AG09309 (cell line): ENCODE measurements around the gene PTX4.

Experiments used
- DNase-seq: peaks from one replicate; pipeline ENCODE4 v3.0.0-alpha.2; 2010; ENCODE audit warnings: low read depth
- H3K4me3 ChIP-seq: 2 replicates; pipeline ENCODE4 v1.5.1; 2011; ENCODE audit warnings: mild to moderate bottlenecking, low read depth, low read length, moderate library complexity; ENCODE audit not compliant: control insufficient read depth
- TF ChIP-seq, protein P1 (sequence below): IDR thresholded peaks from 2 replicates; pipeline ENCODE4 v1.5.1; 2011; ENCODE audit warnings: mild to moderate bottlenecking, low read depth, low read length, inconsistent platforms; ENCODE audit not compliant: insufficient read depth, control insufficient read depth; ENCODE audit errors: missing control alignments

Gene PTX4

DNA sequence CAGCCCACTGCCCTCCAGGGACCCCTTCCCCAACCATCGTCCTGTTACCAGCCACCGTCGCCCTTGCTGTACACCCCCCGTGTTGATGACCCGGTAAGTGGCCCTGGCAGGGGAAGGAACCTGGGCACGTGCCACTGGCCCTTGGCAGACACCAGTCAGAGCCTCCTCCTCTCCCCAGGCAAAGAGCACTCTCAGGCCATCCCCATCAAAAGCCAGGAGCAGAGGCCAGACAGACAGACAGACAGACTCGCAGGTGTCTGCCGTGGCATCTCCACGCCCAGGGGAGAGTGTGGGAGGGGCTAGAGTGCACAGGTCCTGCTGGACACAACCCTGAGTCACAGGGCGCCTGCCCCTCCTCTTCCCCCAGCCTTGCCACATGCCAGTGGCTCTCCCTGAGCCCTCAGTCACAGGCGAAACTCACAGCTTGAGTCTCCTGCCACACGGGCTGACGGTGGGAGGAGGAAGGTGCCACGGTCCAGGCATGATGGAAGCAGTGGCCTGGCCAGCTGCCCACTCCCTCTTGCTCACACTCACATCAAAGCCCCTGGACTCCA, 21.7 kb downstream of the PTX4 start:
- no peak for DNase-seq
- H3K4me3 ChIP-seq: no peak overlapping the region
- TF ChIP-seq, protein P1, sequence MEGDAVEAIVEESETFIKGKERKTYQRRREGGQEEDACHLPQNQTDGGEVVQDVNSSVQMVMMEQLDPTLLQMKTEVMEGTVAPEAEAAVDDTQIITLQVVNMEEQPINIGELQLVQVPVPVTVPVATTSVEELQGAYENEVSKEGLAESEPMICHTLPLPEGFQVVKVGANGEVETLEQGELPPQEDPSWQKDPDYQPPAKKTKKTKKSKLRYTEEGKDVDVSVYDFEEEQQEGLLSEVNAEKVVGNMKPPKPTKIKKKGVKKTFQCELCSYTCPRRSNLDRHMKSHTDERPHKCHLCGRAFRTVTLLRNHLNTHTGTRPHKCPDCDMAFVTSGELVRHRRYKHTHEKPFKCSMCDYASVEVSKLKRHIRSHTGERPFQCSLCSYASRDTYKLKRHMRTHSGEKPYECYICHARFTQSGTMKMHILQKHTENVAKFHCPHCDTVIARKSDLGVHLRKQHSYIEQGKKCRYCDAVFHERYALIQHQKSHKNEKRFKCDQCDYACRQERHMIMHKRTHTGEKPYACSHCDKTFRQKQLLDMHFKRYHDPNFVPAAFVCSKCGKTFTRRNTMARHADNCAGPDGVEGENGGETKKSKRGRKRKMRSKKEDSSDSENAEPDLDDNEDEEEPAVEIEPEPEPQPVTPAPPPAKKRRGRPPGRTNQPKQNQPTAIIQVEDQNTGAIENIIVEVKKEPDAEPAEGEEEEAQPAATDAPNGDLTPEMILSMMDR: no peak

- H3K4me3 ChIP-seq: no peak overlapping the region
- TF ChIP-seq, protein P1: no peak
- no peak for DNase-seq
Measured at GRCh38 chr16:1466054-1466453, 22.7 kb downstream of the PTX4 start.

- DNase-seq: no peak
- TF ChIP-seq, protein P1: no peak
- H3K4me3 ChIP-seq: no peak overlapping the region
Measured at GRCh38 chr16:1465567-1465915, 23.2 kb downstream of the PTX4 start.

DNA sequence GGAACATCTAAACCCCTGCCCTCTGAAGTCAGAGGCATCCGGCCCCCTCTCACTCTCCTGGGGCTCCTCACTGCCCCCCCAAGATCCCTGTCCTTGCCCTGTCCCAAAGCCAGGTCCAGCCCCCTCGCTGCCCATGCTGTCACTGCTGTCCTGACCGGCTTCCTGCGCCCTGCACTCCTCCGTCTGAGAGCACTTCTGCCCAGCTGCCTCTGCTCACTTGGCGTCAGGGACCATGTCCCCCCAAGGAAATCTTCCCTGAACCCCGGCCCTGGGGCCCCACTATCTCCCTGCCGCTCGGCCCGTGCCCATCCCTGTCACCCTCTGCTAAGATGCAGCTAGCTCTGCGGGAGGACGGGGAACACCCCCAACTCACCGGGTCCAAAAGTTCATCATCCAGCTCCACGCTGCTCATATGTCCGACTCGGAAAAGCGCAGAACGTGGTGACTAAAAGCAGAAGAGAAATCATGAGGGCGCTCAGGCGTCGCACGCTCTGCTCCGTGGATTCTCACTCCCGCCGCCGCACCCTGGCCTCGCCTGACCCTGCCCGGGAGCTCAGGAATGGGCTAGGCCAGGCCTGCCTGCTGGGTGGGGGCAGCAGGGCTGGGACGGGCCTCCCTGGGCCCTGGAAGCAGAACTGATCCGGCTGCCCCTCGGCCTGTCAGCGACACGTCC, 23.7 kb downstream of the PTX4 start:
- no peak for DNase-seq
- TF ChIP-seq, protein P1: no peak
- no peak overlapping the region for H3K4me3 ChIP-seq

GRCh38 chr16:1464196-1464893, 24.4 kb downstream of the PTX4 start:
- TF ChIP-seq, protein P1: no peak
- DNase-seq: no peak
- no peak overlapping the region for H3K4me3 ChIP-seq

GRCh38 chr16:1461146-1461545, 27.6 kb downstream of the PTX4 start:
- TF ChIP-seq, protein P1: no peak
- no peak for DNase-seq
- no peak overlapping the region for H3K4me3 ChIP-seq
